HG03354 (cell line): ENCODE data around the gene SLITRK5.
A peak's percentile ranks its signal among the peaks of the same experiment; 100 is the strongest.

Source experiments
- ATAC-seq: cut with Tn5 transposase; IDR thresholded peaks from one replicate; pipeline ENCODE4 v1.9.1; 2021; ENCODE audit warnings: mild to moderate bottlenecking; ENCODE audit not compliant: unreplicated experiment, poor library complexity, severe bottlenecking

The SLITRK5 gene, protein sequence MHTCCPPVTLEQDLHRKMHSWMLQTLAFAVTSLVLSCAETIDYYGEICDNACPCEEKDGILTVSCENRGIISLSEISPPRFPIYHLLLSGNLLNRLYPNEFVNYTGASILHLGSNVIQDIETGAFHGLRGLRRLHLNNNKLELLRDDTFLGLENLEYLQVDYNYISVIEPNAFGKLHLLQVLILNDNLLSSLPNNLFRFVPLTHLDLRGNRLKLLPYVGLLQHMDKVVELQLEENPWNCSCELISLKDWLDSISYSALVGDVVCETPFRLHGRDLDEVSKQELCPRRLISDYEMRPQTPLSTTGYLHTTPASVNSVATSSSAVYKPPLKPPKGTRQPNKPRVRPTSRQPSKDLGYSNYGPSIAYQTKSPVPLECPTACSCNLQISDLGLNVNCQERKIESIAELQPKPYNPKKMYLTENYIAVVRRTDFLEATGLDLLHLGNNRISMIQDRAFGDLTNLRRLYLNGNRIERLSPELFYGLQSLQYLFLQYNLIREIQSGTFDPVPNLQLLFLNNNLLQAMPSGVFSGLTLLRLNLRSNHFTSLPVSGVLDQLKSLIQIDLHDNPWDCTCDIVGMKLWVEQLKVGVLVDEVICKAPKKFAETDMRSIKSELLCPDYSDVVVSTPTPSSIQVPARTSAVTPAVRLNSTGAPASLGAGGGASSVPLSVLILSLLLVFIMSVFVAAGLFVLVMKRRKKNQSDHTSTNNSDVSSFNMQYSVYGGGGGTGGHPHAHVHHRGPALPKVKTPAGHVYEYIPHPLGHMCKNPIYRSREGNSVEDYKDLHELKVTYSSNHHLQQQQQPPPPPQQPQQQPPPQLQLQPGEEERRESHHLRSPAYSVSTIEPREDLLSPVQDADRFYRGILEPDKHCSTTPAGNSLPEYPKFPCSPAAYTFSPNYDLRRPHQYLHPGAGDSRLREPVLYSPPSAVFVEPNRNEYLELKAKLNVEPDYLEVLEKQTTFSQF

DNA sequence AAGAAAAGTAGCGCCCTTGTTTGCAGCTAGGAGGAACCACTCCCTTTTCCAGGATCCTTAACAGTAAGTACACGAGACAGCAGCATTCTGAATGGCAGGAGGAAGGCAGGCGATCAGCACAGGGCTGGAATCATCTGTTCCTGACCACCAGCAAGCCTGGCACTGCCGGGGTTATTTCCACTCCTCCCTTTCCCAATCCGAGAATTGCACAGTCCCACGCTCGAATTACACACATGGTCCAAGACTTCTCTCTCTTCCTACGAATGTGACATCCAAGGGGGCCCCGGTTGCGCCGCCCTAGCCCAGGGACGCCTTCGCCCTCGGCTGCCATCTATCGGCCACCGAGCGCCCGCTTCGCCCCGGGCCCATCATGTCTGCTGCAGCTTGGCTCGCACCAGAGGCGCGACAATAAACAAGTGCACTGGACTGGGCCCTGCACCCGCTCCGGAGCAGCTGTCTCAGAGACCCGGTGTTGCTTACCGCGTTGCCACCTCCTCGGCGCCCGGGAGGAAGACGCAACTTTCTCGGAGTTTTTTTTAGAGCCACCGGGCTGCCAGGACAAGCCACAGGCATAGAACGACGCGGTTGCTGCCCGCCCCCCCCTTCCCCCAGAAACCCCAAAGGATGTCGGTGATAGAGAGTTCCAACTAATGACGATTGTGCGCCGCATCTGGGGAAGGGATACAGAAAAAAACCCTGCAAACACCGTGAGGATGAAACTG lies at the start of gene SLITRK5:
Gene SLITRK5, plus strand, starts transcription at position 341 of the 722 bp plus-strand sequence. CDS start 4,018 bp downstream, outside the sequence.
- peak; percentile 95 for ATAC-seq

DNA sequence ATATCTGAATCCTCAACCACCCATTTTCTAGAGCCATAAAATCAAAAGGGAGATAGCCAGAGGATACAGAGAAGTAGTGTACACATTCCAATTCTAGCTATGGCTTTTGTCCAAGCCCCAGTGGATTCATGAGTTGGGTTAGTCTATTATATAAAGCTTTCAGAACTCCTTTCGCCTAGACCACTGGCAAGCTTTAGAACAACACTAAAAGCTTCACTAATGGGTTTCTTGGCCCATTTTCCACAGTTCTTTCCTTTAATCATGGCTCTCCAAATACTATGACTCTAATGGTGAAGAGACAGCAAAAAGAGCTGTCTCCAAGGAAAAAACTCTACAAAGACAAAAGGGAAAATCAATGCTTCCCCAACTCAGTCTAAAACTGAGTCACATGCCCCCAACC lies 48.2 kb upstream of the SLITRK5 start:
- ATAC-seq, result no peak

GRCh38 chr13:87656306-87656705 lies 14.9 kb upstream of the SLITRK5 start:
- no peak for ATAC-seq

DNA sequence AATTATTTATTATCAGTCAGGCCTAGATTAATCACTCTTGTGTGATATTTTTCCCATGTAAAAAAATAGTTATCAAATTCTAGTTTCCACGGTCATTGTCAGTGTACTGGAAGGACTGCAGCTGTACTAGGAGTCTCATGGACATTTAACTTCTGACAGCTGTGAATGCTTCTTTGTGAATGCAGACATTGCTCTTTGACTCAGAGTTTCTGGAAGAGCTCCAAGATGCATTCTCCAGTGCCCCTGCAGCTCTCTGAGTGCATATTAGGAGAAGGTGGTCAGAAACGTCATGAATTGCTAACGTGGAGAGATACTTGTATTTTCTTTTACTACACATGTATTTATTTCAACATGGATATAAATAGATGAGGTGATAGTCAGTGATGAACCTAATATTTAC lies 9.7 kb upstream of the SLITRK5 start:
- no peak for ATAC-seq

GRCh38 chr13:87666831-87667230 lies 4.3 kb upstream of the SLITRK5 start:
- no peak for ATAC-seq

GRCh38 chr13:87667686-87668085 lies 3.5 kb upstream of the SLITRK5 start:
- no peak for ATAC-seq

DNA sequence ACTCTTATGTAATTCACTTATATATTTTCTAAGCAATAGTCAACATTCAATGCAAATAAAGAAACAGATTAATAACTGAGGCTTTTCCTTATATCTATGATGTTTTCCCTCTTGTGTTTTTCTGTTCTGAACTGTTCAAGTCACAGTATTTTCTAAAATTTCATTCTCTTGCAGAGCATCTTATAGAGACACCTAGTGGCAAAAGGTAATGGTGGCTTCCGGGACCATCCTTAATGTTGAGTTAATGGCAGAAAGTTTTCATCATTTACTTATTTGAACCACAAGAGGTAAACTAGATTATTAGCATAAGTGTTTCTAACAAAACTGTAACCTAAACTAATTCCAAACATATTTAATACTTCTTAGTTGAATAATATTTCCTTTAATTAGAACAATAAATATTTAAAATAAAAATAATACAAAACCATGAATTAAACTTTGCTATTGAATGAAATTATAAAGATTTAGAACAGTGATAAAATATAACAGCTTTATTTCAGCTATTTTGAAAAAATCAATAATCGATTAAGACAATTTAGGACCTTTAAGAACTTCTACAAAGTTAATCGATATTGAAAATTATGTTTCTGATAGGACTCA lies 1.7 kb upstream of the SLITRK5 start:
- ATAC-seq, result peak; percentile 57

- peak; percentile 3 for ATAC-seq
These were observed 808 bp downstream of the SLITRK5 start for GRCh38 chr13:87671753-87672605.

- ATAC-seq, result no peak
These were observed 3.1 kb downstream of the SLITRK5 start for GRCh38 chr13:87674247-87674738.

DNA sequence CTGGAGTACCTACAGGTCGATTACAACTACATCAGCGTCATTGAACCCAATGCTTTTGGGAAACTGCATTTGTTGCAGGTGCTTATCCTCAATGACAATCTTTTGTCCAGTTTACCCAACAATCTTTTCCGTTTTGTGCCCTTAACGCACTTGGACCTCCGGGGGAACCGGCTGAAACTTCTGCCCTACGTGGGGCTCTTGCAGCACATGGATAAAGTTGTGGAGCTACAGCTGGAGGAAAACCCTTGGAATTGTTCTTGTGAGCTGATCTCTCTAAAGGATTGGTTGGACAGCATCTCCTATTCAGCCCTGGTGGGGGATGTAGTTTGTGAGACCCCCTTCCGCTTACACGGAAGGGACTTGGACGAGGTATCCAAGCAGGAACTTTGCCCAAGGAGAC lies 4.7 kb downstream of the SLITRK5 start:
- ATAC-seq, result no peak

DNA sequence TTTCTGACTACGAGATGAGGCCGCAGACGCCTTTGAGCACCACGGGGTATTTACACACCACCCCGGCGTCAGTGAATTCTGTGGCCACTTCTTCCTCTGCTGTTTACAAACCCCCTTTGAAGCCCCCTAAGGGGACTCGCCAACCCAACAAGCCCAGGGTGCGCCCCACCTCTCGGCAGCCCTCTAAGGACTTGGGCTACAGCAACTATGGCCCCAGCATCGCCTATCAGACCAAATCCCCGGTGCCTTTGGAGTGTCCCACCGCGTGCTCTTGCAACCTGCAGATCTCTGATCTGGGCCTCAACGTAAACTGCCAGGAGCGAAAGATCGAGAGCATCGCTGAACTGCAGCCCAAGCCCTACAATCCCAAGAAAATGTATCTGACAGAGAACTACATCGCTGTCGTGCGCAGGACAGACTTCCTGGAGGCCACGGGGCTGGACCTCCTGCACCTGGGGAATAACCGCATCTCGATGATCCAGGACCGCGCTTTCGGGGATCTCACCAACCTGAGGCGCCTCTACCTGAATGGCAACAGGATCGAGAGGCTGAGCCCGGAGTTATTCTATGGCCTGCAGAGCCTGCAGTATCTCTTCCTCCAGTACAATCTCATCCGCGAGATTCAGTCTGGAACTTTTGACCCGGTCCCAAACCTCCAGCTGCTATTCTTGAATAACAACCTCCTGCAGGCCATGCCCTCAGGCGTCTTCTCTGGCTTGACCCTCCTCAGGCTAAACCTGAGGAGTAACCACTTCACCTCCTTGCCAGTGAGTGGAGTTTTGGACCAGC lies 5.3 kb downstream of the SLITRK5 start:
- ATAC-seq, result no peak

GRCh38 chr13:87677043-87677495 lies 5.9 kb downstream of the SLITRK5 start:
- ATAC-seq, result no peak

GRCh38 chr13:87677496-87678371 lies 6.6 kb downstream of the SLITRK5 start:
- no peak for ATAC-seq

DNA sequence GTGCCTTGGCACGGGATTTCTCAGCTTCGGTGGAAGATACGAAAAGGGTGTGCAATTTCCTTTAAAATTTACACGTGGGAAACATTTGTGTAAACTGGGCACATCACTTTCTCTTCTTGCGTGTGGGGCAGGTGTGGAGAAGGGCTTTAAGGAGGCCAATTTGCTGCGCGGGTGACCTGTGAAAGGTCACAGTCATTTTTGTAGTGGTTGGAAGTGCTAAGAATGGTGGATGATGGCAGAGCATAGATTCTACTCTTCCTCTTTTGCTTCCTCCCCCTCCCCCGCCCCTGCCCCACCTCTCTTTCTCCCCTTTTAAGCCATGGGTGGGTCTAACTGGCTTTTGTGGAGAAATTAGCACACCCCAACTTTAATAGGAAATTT lies 7.2 kb downstream of the SLITRK5 start:
- no peak for ATAC-seq

DNA sequence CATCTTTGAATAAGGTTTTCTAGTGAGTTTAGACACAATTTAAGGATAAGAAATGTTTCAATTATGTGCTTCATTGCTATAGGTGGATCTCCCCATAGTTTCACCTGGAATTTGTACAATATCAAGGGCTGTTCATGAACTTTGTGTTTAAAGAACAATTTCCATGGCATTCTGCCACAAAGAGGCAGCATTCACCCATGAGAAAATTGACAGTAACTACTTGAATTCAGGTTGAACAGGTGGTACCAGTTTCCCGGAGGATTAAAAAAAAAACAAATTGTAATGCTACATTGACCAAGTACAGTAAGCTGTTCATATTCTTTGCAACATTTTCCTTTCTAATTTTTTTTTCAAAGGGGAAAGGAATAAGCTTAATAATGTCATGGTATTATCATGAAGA lies 9.1 kb downstream of the SLITRK5 start:
- ATAC-seq, result no peak

- ATAC-seq, result no peak
These were observed 13.9 kb downstream of the SLITRK5 start for GRCh38 chr13:87684850-87685742.
